ENCODE data around the gene CCDC136.

CCDC136 gene

GRCh38 chr7:128833148-128833945 is 41.6 kb downstream of the CCDC136 start:
- DNase-seq = peak; percentile 80

- DNase-seq = no peak
Measured at GRCh38 chr7:128833946-128834325, 42.2 kb downstream of the CCDC136 start.

GRCh38 chr7:128835231-128835751 is 43.5 kb downstream of the CCDC136 start:
- DNase-seq = no peak

- DNase-seq = no peak
Measured at GRCh38 chr7:128835790-128836641, 44.2 kb downstream of the CCDC136 start.

- no peak for DNase-seq
Measured at GRCh38 chr7:128836729-128837348, 45.1 kb downstream of the CCDC136 start.

GRCh38 chr7:128837521-128837921 is 45.8 kb downstream of the CCDC136 start:
- no peak for DNase-seq

GRCh38 chr7:128838109-128838779 is 46.5 kb downstream of the CCDC136 start:
- DNase-seq = no peak

- no peak for DNase-seq
Measured at GRCh38 chr7:128838981-128839731, 47.4 kb downstream of the CCDC136 start.

GRCh38 chr7:128839751-128840177 is 48.0 kb downstream of the CCDC136 start:
- DNase-seq = no peak

GRCh38 chr7:128840326-128841170 is 48.8 kb downstream of the CCDC136 start:
- DNase-seq = no peak

GRCh38 chr7:128841171-128841690 is 49.5 kb downstream of the CCDC136 start:
- DNase-seq = no peak

GRCh38 chr7:128841921-128842673 is 50.3 kb downstream of the CCDC136 start:
- no peak for DNase-seq

GRCh38 chr7:128842674-128843641 is 51.2 kb downstream of the CCDC136 start:
- no peak for DNase-seq

GRCh38 chr7:128843938-128844621 is 52.3 kb downstream of the CCDC136 start:
- no peak for DNase-seq

- DNase-seq = no peak
Measured at GRCh38 chr7:128844777-128845311, 53.1 kb downstream of the CCDC136 start.

- DNase-seq = no peak
Measured at GRCh38 chr7:128845475-128845874, 53.7 kb downstream of the CCDC136 start.

- DNase-seq = no peak
Measured at GRCh38 chr7:128845987-128846386, 54.2 kb downstream of the CCDC136 start.
